ENCODE data around the gene DKKL1. TPM values are rescaled to one million over a fixed set of nuclear protein-coding genes. Genes with fewer than 3 reads are reported as not detected.

Gene DKKL1
- polyA plus RNA-seq, 1 donor from 2014 or later = 2.8 TPM

GRCh38 chr19:49419173-49419572, 55.5 kb downstream of the DKKL1 start:
- no peaks in the 10 kb centered on the region for H3F3A ChIP-seq (ENCODE audit: insufficient read depth, low read length, poor library complexity, severe bottlenecking)
- no peak overlapping the region for H3K4me3 ChIP-seq (ENCODE audit: low read length)
- no peaks in the 10 kb centered on the region for H4K20me1 ChIP-seq (ENCODE audit: insufficient read depth)
- H3K36me3 ChIP-seq (ENCODE audit: insufficient read depth, low read length) = no peaks in the 10 kb centered on the region
- no peaks in the 10 kb centered on the region for H3K9me3 ChIP-seq (ENCODE audit: low read length)
- no peak overlapping the region for H2AFZ ChIP-seq (ENCODE audit: low read depth, low read length)
- H3K27me3 ChIP-seq (ENCODE audit: insufficient read depth, low read depth, low read length) = peaks cover 47% of the 10 kb centered on the region
- TF ChIP-seq EP300 (conservative IDR thresholded peaks at IDR 0.05; ENCODE audit: poor library complexity, severe bottlenecking) (no peak), REST (IDR thresholded peaks at IDR 0.05; ENCODE audit: borderline replicate concordance) (no peak), SMC3 (conservative IDR thresholded peaks at IDR 0.05; ENCODE audit: poor library complexity) (no peak), TAF1 (IDR thresholded peaks at IDR 0.05; ENCODE audit: low read depth) (no peak), CTCF (IDR thresholded peaks at IDR 0.05; ENCODE audit: poor library complexity, severe bottlenecking) (no peak), MXI1 (conservative IDR thresholded peaks at IDR 0.05; ENCODE audit: poor library complexity, severe bottlenecking) (no peak), POLR2AphosphoS5 (IDR thresholded peaks at IDR 0.05) (no peak), RAD21 (conservative IDR thresholded peaks at IDR 0.05) (no peak), EZH2 (IDR thresholded peaks at IDR 0.05; ENCODE audit: borderline replicate concordance, insufficient read depth, low read length, poor library complexity, severe bottlenecking) (no peak)
- H3K9me2 ChIP-seq (ENCODE audit: insufficient read depth, low read length) = no peaks in the 10 kb centered on the region
- H3K27ac ChIP-seq (ENCODE audit: low read length) = no peak overlapping the region
- no peaks in the 10 kb centered on the region for H3K79me2 ChIP-seq (replicated peaks; ENCODE audit: insufficient read depth, low read length)
- no peak overlapping the region for H3K9ac ChIP-seq (ENCODE audit: low read length)
- H3K4me2 ChIP-seq (ENCODE audit: low read length) = no peak overlapping the region

- no peak overlapping the region for H3K4me2 ChIP-seq (ENCODE audit: low read length)
- no peaks in the 10 kb centered on the region for H3F3A ChIP-seq (ENCODE audit: insufficient read depth, low read length, poor library complexity, severe bottlenecking)
- no peak overlapping the region for H3K9ac ChIP-seq (ENCODE audit: low read length)
- no peaks in the 10 kb centered on the region for H3K9me3 ChIP-seq (ENCODE audit: low read length)
- no peaks in the 10 kb centered on the region for H3K36me3 ChIP-seq (ENCODE audit: insufficient read depth, low read length)
- H3K79me2 ChIP-seq (replicated peaks; ENCODE audit: insufficient read depth, low read length) = no peaks in the 10 kb centered on the region
- H3K9me2 ChIP-seq (ENCODE audit: insufficient read depth, low read length) = no peaks in the 10 kb centered on the region
- no peak for TF ChIP-seq POLR2AphosphoS5 (IDR thresholded peaks at IDR 0.05)
- no peak for TF ChIP-seq TAF1 (IDR thresholded peaks at IDR 0.05; ENCODE audit: low read depth)
- TF ChIP-seq CTCF (IDR thresholded peaks at IDR 0.05; ENCODE audit: poor library complexity, severe bottlenecking) = no peak
- TF ChIP-seq MXI1 (conservative IDR thresholded peaks at IDR 0.05; ENCODE audit: poor library complexity, severe bottlenecking) = no peak
- TF ChIP-seq SMC3 (conservative IDR thresholded peaks at IDR 0.05; ENCODE audit: poor library complexity) = no peak
- TF ChIP-seq EP300 (conservative IDR thresholded peaks at IDR 0.05; ENCODE audit: poor library complexity, severe bottlenecking) = no peak
- H3K4me3 ChIP-seq (ENCODE audit: low read length) = no peak overlapping the region
- no peak overlapping the region for H2AFZ ChIP-seq (ENCODE audit: low read depth, low read length)
- no peaks in the 10 kb centered on the region for H4K20me1 ChIP-seq (ENCODE audit: insufficient read depth)
- H3K27me3 ChIP-seq (ENCODE audit: insufficient read depth, low read depth, low read length) = peaks cover 55% of the 10 kb centered on the region
- no peak overlapping the region for H3K27ac ChIP-seq (ENCODE audit: low read length)
Observed at GRCh38 chr19:49420227-49420626, 56.5 kb downstream of the DKKL1 start.
